Choroid plexus epithelial cell (primary cell): ENCODE data around the gene TUBA3C.

Experiments
- DNase-seq: peaks from one replicate; pipeline ENCODE4 v3.0.0-alpha.2; 2010; ENCODE audit warnings: low read depth
- H3K4me3 ChIP-seq: 2 replicates; pipeline ENCODE4 v1.5.1; 2011; ENCODE audit warnings: low read depth, mild to moderate bottlenecking, control low read depth, low read length, moderate library complexity
- CTCF ChIP-seq: conservative IDR thresholded peaks from 2 replicates; pipeline ENCODE4 v1.5.1; 2011; ENCODE audit warnings: low read depth, mild to moderate bottlenecking, control low read depth, inconsistent platforms, low read length, moderate library complexity

The TUBA3C gene

DNA sequence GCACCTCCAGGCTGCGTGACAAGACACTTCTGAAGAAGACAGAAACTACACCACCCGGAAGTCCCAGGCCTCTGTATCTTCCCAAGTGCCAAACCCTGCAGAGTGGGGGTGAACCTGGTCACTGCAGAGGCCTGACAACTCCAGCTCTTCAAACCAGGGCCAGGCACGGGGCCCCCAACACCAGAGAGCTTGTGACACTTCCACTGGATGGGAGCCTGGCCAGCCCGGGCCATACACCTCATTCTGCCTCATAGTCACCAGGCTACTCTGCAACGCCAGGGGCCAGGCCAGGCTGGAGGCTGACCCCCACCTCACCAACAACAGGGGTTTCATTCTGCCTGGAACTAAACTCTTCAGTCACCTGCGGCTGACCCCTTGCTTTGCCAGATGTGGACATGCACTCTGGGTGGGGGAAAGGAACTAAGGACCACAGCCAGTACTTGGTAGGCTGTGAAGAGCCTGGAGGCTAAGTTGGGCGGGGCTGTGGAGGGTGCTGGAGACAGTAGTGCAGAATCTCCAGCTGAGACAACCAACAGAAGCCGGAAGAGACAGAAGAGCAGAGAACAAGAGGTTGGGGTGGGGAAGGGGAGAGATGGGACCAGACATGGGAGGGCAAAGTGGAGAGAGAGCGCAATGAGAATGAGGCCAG lies 23.0 kb downstream of the TUBA3C start:
- no peak overlapping the region for H3K4me3 ChIP-seq
- no peak for TF ChIP-seq CTCF
- DNase-seq: no peak

DNA sequence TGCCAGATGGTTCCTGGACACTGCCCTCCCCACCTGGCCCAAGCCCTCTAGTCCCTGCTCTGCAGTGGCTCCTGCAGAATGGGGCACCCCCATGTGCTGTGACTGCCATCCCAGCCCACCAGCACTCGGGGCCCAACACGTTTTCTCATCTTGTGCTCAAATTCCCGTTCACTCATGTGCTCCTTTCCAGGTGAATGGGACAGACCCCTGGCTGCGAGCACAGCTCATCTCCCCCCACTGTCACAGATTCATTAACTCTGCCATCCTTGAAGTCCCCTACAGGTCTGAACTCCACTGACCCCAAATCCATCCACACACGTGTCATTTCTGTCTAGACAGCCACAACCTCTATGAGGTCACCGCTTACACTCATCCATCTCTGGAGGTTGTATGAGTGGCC lies 23.6 kb downstream of the TUBA3C start:
- H3K4me3 ChIP-seq: no peak overlapping the region
- no peak for DNase-seq
- no peak for TF ChIP-seq CTCF

DNA sequence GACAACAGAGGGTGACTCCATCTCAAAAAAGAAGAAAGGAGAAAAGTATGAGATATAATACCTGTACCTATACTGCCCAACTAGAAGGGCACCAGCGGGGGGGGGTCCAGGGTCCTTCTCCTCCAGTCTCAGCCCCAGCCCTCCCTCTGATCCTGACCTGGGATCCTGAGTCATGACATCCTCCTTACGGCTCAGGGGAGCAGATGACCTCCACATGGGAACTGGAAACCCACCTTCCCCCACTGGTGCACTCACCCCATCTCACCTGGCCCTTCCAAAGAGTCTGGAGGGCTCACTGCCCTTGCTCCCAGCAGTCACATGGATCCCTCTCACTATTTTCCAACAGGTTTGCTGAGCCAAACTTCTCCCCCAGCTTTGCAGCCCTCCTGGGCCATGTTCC lies 24.2 kb downstream of the TUBA3C start:
- no peak for TF ChIP-seq CTCF
- DNase-seq: no peak
- no peak overlapping the region for H3K4me3 ChIP-seq

- TF ChIP-seq CTCF: no peak
- no peak for DNase-seq
- H3K4me3 ChIP-seq: no peak overlapping the region
Measured at GRCh38 chr13:19156013-19156825, 25.4 kb downstream of the TUBA3C start.

- no peak for TF ChIP-seq CTCF
- no peak overlapping the region for H3K4me3 ChIP-seq
- DNase-seq: no peak
Measured at GRCh38 chr13:19155321-19155861, 26.2 kb downstream of the TUBA3C start.

GRCh38 chr13:19154843-19155242 lies 26.8 kb downstream of the TUBA3C start:
- no peak for DNase-seq
- TF ChIP-seq CTCF: no peak

More at GRCh38 chr13:19154843-19155242, 26.8 kb downstream of the TUBA3C start:
- H3K4me3 ChIP-seq: no peak overlapping the region
